ENCODE results near the gene MBOAT2.
"Not testable (repeated sequence)": the region's sequence is repeated elsewhere in the genome, so short reads cannot be mapped to it uniquely, and the experiment has no call there.

The MBOAT2 gene

GRCh38 chr2:9003616-9004337 lies at the start of gene MBOAT2:
TSS of gene MBOAT2 (minus strand) at chr2:9003684. CDS start at chr2:9003614, 70 bp downstream.
- DNase-seq, result peak; percentile 87

GRCh38 chr2:9052821-9053533 lies 49.5 kb upstream of the MBOAT2 start:
- no peak for DNase-seq

- not testable (repeated sequence) for DNase-seq
Observed at GRCh38 chr2:9051451-9051850, 48.0 kb upstream of the MBOAT2 start.

GRCh38 chr2:9050122-9050809 lies 46.8 kb upstream of the MBOAT2 start:
- DNase-seq, result no peak

GRCh38 chr2:9045595-9045994 lies 42.1 kb upstream of the MBOAT2 start:
- no peak for DNase-seq

- not testable (repeated sequence) for DNase-seq
Observed at GRCh38 chr2:9043491-9043890, 40.0 kb upstream of the MBOAT2 start.

- no peak for DNase-seq
Observed at GRCh38 chr2:9037166-9037565, 33.7 kb upstream of the MBOAT2 start.

GRCh38 chr2:9033385-9034168 lies 30.1 kb upstream of the MBOAT2 start:
- DNase-seq, result no peak

- DNase-seq, result peak; percentile 90
Observed at GRCh38 chr2:9032536-9033255, 29.2 kb upstream of the MBOAT2 start.

- DNase-seq, result no peak
Observed at GRCh38 chr2:9032121-9032520, 28.6 kb upstream of the MBOAT2 start.

- DNase-seq, result no peak
Observed at GRCh38 chr2:9031246-9031645, 27.8 kb upstream of the MBOAT2 start.

GRCh38 chr2:9030841-9031240 lies 27.4 kb upstream of the MBOAT2 start:
- no peak for DNase-seq

- DNase-seq, result no peak
Observed at GRCh38 chr2:9030190-9030589, 26.7 kb upstream of the MBOAT2 start.

GRCh38 chr2:9029721-9030120 lies 26.2 kb upstream of the MBOAT2 start:
- peak; percentile 6 for DNase-seq

- no peak for DNase-seq
Observed at GRCh38 chr2:9027884-9028283, 24.4 kb upstream of the MBOAT2 start.

- DNase-seq, result no peak
Observed at GRCh38 chr2:9025746-9026145, 22.3 kb upstream of the MBOAT2 start.

- DNase-seq, result no peak
Observed at GRCh38 chr2:9024575-9024974, 21.1 kb upstream of the MBOAT2 start.

- DNase-seq, result no peak
Observed at GRCh38 chr2:9021563-9022211, 18.2 kb upstream of the MBOAT2 start.

- no peak for DNase-seq
Observed at GRCh38 chr2:9020267-9020666, 16.8 kb upstream of the MBOAT2 start.

GRCh38 chr2:9018534-9018933 lies 15.1 kb upstream of the MBOAT2 start:
- no peak for DNase-seq

GRCh38 chr2:9018109-9018508 lies 14.6 kb upstream of the MBOAT2 start:
- DNase-seq, result no peak

- DNase-seq, result no peak
Observed at GRCh38 chr2:9017411-9017810, 13.9 kb upstream of the MBOAT2 start.
